GM12878 (cell line): ENCODE results near the gene GALK2.

Source experiments
- CBFB ChIP-seq: IDR thresholded peaks from 2 replicates; pipeline ENCODE4 v1.6.1; 2016; ENCODE audit warnings: antibody characterized with exemption, low read depth
- CTCF ChIP-seq, 3 experiments: IDR thresholded peaks in 2 of 3; conservative IDR thresholded peaks in 1 of 3; 2 replicates each; pipeline ENCODE4 v1.5.1; 2011; ENCODE audit warnings: low read depth in 3 of 3, low read length in 3 of 3, mild to moderate bottlenecking in 3 of 3, control low read depth in 2 of 3, moderate library complexity in 2 of 3, inconsistent platforms in 1 of 3, mixed read lengths in 1 of 3; ENCODE audit not compliant: control insufficient read depth in 2 of 3, insufficient read depth in 1 of 3; ENCODE audit errors: extremely low read depth in 1 of 3
- JUNB ChIP-seq: IDR thresholded peaks from 2 replicates; pipeline ENCODE4 v1.6.1; 2016; ENCODE audit warnings: antibody characterized with exemption, mild to moderate bottlenecking
- JUND ChIP-seq: IDR thresholded peaks from 2 replicates; pipeline ENCODE4 v1.6.1; 2012; ENCODE audit warnings: low read depth, mild to moderate bottlenecking, low read length, improper control_type of control experiment, moderate library complexity
- REST ChIP-seq: IDR thresholded peaks from 2 replicates; pipeline ENCODE4 v1.6.1; 2012; ENCODE audit warnings: mild to moderate bottlenecking, low read depth, low read length
- RFX5 ChIP-seq: IDR thresholded peaks from 2 replicates; pipeline ENCODE4 v1.6.1; 2011; ENCODE audit warnings: low read depth, low read length, improper control_type of control experiment
- SIN3A ChIP-seq: IDR thresholded peaks from 2 replicates; pipeline ENCODE4 v1.6.1; 2012; ENCODE audit warnings: low read depth, low read length, improper control_type of control experiment
- TF ChIP-seq, protein P1 (sequence below): IDR thresholded peaks from 2 replicates; pipeline ENCODE4 v1.6.1; 2012; ENCODE audit warnings: low read depth, low read length, improper control_type of control experiment
- TF ChIP-seq, protein P2 (sequence below): IDR thresholded peaks from 2 replicates; pipeline ENCODE4 v1.6.1; 2012; ENCODE audit warnings: low read depth, low read length, improper control_type of control experiment

DNA sequence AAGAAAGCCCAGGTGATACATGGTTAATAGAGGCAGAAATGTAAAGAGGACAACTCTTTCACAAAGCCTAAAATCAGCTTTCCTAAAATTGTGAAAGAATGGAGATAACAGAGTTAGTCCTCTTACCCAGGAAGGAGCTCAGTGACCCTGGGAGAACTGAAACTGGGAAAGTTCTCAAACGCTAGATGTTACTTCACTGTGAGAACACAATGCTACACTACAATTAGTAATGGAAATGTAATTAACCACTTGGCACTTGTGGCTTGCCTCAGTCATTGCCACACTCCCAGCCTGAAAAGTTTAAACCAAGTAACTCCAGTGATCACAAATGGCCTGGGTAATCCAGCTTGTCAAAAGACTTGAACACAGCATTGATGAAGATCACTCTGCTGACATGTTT is 150.3 kb downstream of the GALK2 start:
- TF ChIP-seq CBFB (no peak), JUND (no peak), REST (no peak), CTCF (IDR thresholded peaks at IDR 0.05 in 2 of 3, conservative IDR thresholded peaks at IDR 0.05 in 1 of 3; ENCODE audit: control insufficient read depth in 2 of 3, extremely low read depth in 1 of 3, insufficient read depth in 1 of 3, low read depth in 3 of 3, low read length in 3 of 3) (no peak), SIN3A (no peak), JUNB (no peak), RFX5 (no peak)
- TF ChIP-seq, protein P1, sequence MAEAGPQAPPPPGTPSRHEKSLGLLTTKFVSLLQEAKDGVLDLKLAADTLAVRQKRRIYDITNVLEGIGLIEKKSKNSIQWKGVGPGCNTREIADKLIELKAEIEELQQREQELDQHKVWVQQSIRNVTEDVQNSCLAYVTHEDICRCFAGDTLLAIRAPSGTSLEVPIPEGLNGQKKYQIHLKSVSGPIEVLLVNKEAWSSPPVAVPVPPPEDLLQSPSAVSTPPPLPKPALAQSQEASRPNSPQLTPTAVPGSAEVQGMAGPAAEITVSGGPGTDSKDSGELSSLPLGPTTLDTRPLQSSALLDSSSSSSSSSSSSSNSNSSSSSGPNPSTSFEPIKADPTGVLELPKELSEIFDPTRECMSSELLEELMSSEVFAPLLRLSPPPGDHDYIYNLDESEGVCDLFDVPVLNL: no peak
- TF ChIP-seq, protein P2, sequence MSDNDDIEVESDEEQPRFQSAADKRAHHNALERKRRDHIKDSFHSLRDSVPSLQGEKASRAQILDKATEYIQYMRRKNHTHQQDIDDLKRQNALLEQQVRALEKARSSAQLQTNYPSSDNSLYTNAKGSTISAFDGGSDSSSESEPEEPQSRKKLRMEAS: no peak
